Measurements from ENCODE around the gene SLC13A2. TPM values are rescaled to one million over a fixed set of nuclear protein-coding genes. Genes with fewer than 3 reads are reported as not detected.

SLC13A2 gene
- total and polyA plus RNA-seq, 3 donors from 2014 or later, result 0.44 to 0.93 (median 0.79) TPM

DNA sequence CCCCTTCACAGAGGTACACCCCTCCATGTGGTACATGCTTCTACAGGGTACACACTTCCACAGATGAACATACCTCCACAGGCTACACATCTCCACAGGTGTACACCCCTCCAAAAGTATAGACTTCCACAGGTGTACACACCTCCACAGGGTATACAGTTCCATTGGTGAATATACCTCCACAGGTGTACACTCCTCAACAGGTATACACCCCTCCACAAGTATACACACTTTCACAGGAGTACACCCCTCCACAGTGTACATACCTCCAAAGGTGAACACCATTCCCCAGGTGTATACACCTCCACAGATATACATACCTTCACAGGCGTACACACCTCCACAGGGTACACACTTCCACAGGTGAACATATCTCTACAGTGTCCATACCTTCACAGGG lies 42.1 kb downstream of the SLC13A2 start:
- intact Hi-C loops (cut with DNase I; ENCODE audit: low total_unique reads), result no loop called here
- no peak for DNase-seq
- H3K9me3 ChIP-seq, result no peaks in the 10 kb centered on the region
- 100% methylated on average over 1 of the region's 1 CpG for WGBS, 2 donors
- no peaks in the 10 kb centered on the region for H3K27me3 ChIP-seq
- no peaks in the 10 kb centered on the region for H3K36me3 ChIP-seq (ENCODE audit: low read depth, missing control alignments)
- TF ChIP-seq POLR2A (IDR thresholded peaks at IDR 0.05), result no peak
- TF ChIP-seq, protein P1, sequence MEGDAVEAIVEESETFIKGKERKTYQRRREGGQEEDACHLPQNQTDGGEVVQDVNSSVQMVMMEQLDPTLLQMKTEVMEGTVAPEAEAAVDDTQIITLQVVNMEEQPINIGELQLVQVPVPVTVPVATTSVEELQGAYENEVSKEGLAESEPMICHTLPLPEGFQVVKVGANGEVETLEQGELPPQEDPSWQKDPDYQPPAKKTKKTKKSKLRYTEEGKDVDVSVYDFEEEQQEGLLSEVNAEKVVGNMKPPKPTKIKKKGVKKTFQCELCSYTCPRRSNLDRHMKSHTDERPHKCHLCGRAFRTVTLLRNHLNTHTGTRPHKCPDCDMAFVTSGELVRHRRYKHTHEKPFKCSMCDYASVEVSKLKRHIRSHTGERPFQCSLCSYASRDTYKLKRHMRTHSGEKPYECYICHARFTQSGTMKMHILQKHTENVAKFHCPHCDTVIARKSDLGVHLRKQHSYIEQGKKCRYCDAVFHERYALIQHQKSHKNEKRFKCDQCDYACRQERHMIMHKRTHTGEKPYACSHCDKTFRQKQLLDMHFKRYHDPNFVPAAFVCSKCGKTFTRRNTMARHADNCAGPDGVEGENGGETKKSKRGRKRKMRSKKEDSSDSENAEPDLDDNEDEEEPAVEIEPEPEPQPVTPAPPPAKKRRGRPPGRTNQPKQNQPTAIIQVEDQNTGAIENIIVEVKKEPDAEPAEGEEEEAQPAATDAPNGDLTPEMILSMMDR (IDR thresholded peaks at IDR 0.05), result no peak
- no peaks in the 10 kb centered on the region for H3K4me1 ChIP-seq
- no peak overlapping the region for H3K27ac ChIP-seq
- H3K4me3 ChIP-seq, result no peak overlapping the region

DNA sequence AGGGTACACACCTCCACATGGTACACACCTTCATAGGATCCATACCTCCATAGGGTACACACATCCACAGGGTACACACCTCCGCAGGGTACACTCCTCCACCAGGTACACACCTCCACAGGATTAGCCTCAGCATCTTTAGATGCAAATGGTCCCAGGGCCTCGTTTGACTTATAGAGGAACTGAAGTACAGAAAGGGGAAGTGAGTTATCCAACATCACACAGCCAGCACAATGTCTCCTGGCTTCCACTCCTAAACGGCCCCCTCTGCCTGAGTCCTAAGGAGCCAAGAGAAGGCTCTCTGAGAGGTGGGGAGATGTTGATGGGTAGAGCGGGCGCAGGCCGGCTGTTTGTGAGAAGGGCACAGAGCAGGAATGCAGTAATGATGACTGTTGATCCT lies 44.7 kb downstream of the SLC13A2 start:
- Histone ChIP-seq H3K4me3 (no peak overlapping the region), H3K27ac (no peak overlapping the region), H3K9me3 (no peaks in the 10 kb centered on the region), H3K27me3 (no peaks in the 10 kb centered on the region), H3K4me1 (no peaks in the 10 kb centered on the region), H3K36me3 (ENCODE audit: low read depth, missing control alignments) (no peaks in the 10 kb centered on the region)
- intact Hi-C loops (cut with DNase I; ENCODE audit: low total_unique reads), result no loop called here
- no peak for TF ChIP-seq POLR2A (IDR thresholded peaks at IDR 0.05)
- TF ChIP-seq, protein P1 (IDR thresholded peaks at IDR 0.05), result no peak
- 80 to 85% methylated on average over 6 of the region's 6 CpGs for WGBS, 2 donors
- no peak for DNase-seq

DNA sequence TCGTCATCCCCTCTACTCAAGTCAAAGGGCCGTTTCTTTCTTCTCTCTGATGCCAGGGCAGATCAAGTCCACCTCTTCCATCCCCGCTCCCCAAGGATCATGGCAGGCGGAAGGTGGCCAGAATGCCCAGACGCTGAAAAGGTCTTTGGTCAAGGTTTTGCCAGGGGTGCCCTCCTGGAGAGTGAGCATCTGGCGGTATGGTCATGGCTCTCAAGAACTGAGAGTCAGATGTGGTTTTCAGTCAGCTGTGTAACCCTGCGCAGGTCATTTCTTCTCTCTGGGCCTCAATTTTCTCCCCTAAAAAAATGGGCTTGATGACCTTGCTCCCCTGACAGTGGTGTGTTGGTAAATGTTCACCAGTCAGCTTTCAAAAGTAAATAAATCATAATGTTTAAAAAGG lies 45.1 kb downstream of the SLC13A2 start:
- 87 to 89% methylated on average over 7 of the region's 7 CpGs for WGBS, 2 donors
- no peaks in the 10 kb centered on the region for H3K4me1 ChIP-seq
- no peaks in the 10 kb centered on the region for H3K36me3 ChIP-seq (ENCODE audit: low read depth, missing control alignments)
- no peak overlapping the region for H3K4me3 ChIP-seq
- DNase-seq, result no peak
- no peak for TF ChIP-seq POLR2A (IDR thresholded peaks at IDR 0.05)
- TF ChIP-seq, protein P1 (IDR thresholded peaks at IDR 0.05), result no peak
- no peaks in the 10 kb centered on the region for H3K9me3 ChIP-seq
- intact Hi-C loops (cut with DNase I; ENCODE audit: low total_unique reads), result no loop called here
- H3K27ac ChIP-seq, result no peak overlapping the region
- no peaks in the 10 kb centered on the region for H3K27me3 ChIP-seq

DNA sequence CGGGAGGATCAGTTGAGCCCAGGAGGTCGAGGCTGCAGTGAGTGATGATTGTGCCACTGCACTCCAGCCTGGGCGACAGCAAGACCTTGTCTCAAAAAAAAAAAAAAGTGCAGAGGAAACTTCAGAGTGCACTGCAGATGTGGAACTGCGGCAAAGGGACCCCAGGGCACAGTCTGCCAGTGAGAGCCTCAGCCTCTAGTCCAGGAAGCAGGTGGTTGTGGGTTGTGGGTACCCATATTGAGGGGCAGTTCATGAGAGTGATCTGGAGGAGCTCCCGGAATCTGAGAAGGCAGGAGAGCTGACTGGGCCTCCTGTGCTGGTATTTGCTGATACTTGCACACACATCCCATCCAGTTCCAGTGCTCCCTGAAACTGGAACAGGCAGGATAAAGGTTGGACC lies 45.8 kb downstream of the SLC13A2 start:
- Histone ChIP-seq H3K36me3 (ENCODE audit: low read depth, missing control alignments) (no peaks in the 10 kb centered on the region), H3K4me3 (no peak overlapping the region), H3K27ac (no peak overlapping the region), H3K4me1 (no peaks in the 10 kb centered on the region), H3K9me3 (no peaks in the 10 kb centered on the region), H3K27me3 (no peaks in the 10 kb centered on the region)
- intact Hi-C loops (cut with DNase I; ENCODE audit: low total_unique reads), result no loop called here
- DNase-seq, result no peak
- WGBS, 2 donors, result 84% methylated on average over 5 of the region's 5 CpGs
- TF ChIP-seq, protein P1 (IDR thresholded peaks at IDR 0.05), result no peak
- no peak for TF ChIP-seq POLR2A (IDR thresholded peaks at IDR 0.05)

DNA sequence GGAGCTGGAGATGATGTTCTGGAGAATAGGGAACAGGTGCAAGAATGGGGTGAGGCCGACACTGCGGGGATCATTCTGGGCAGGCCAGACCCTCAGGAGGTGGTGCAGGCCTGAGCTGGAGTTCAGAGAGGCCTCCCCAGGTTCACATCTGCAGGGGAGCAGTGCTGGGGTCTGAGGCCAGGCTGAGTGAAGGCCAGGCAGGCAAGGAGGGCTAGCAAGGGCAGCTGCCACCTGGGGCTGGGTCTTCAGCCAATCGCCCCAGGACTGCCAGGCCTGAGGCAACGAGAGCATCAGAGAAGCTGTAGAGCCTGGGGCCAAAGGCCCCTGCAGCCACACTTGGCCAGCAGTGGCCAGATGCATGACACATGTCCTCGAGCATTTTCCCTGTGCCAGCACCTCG lies 47.2 kb downstream of the SLC13A2 start:
- H3K9me3 ChIP-seq, result no peaks in the 10 kb centered on the region
- DNase-seq, result no peak
- no peaks in the 10 kb centered on the region for H3K4me1 ChIP-seq
- H3K4me3 ChIP-seq, result no peak overlapping the region
- H3K27me3 ChIP-seq, result no peaks in the 10 kb centered on the region
- intact Hi-C loops (cut with DNase I; ENCODE audit: low total_unique reads), result no loop called here
- no peaks in the 10 kb centered on the region for H3K36me3 ChIP-seq (ENCODE audit: low read depth, missing control alignments)
- TF ChIP-seq, protein P1 (IDR thresholded peaks at IDR 0.05), result no peak
- no peak for TF ChIP-seq POLR2A (IDR thresholded peaks at IDR 0.05)
- WGBS, 2 donors, result 61 to 77% methylated on average over 6 of the region's 6 CpGs
- H3K27ac ChIP-seq, result no peak overlapping the region

Measured in testis (tissue), 3 donors.